Muscle of leg (tissue), 11 donors: ENCODE measurements around the gene ANKRD17. TPM values are rescaled to one million over a fixed set of nuclear protein-coding genes. Genes with fewer than 3 reads are reported as not detected.
"Not testable (repeated sequence)": the region's sequence is repeated elsewhere in the genome, so short reads cannot be mapped to it uniquely, and the experiment has no call there.

ENCODE experiments used
- DNase-seq: peaks from one replicate; pipeline ENCODE4 v3.0.0; 2013
- H3K27ac ChIP-seq: one replicate; pipeline ENCODE4 v1.5.1; 2013; ENCODE audit warnings: mild to moderate bottlenecking, low read length, control low read depth
- H3K27me3 ChIP-seq: one replicate; pipeline ENCODE4 v1.6.1; 2013; ENCODE audit warnings: low read length; ENCODE audit not compliant: control insufficient read depth, insufficient read depth
- H3K36me3 ChIP-seq: one replicate; pipeline ENCODE4 v1.6.1; 2013; ENCODE audit warnings: low read length; ENCODE audit not compliant: control insufficient read depth, insufficient read depth
- H3K4me1 ChIP-seq: one replicate; pipeline ENCODE4 v1.6.1; 2013; ENCODE audit warnings: low read length; ENCODE audit not compliant: control insufficient read depth, insufficient read depth
- H3K4me3 ChIP-seq: one replicate; pipeline ENCODE4 v1.5.1; 2013; ENCODE audit warnings: low read length, control low read depth
- H3K9me3 ChIP-seq: replicated peaks from 2 replicates; pipeline ENCODE4 v1.6.1; 2013; ENCODE audit warnings: low read depth, low read length; ENCODE audit not compliant: control insufficient read depth
- WGBS: methylation state at CpG from one replicate; pipeline ENCODE4 v1.1.5; 2013; ENCODE audit warnings: missing lambda C conversion rate; ENCODE audit not compliant: insufficient coverage; 5-methylcytosine and 5-hydroxymethylcytosine counted together
- polyA plus RNA-seq, 8 donors: library from polyadenylated mRNA; unstranded; fragments of 120-200 nt; gene quantifications; one replicate each; pipeline versions ENCODE4 v1.2.1 to v1.2.3, GENCODE V29; 2013; ENCODE audit warnings: inconsistent platforms in 1 of 8, low replicate concordance in 1 of 8; ENCODE audit not compliant: insufficient read length in 8 of 8, insufficient read depth in 1 of 8
- total RNA-seq: library from RNA; stranded (reverse); fragments of 120-200 nt; gene quantifications from one replicate; pipeline ENCODE4 v1.2.4, GENCODE V29; 2013

Gene ANKRD17
- total and polyA plus RNA-seq, 9 donors, result 38.9 to 49.6 (median 44.0) TPM

- Histone ChIP-seq H3K27me3 (no peaks in the 10 kb centered on the region), H3K4me1 (peaks cover 2% of the 10 kb centered on the region), H3K9me3 (peaks cover 5% of the 10 kb centered on the region), H3K4me3 (no peak overlapping the region), H3K27ac (no peak overlapping the region), H3K36me3 (no peaks in the 10 kb centered on the region)
- no peak for DNase-seq
These were observed 14.2 kb upstream of the ANKRD17 start for GRCh38 chr4:73272816-73273215.

GRCh38 chr4:73267050-73267449 lies 8.5 kb upstream of the ANKRD17 start:
- no CpG with 5 or more reads among the region's 2 CpGs for WGBS
- H3K9me3 ChIP-seq, result no peaks in the 10 kb centered on the region

DNA sequence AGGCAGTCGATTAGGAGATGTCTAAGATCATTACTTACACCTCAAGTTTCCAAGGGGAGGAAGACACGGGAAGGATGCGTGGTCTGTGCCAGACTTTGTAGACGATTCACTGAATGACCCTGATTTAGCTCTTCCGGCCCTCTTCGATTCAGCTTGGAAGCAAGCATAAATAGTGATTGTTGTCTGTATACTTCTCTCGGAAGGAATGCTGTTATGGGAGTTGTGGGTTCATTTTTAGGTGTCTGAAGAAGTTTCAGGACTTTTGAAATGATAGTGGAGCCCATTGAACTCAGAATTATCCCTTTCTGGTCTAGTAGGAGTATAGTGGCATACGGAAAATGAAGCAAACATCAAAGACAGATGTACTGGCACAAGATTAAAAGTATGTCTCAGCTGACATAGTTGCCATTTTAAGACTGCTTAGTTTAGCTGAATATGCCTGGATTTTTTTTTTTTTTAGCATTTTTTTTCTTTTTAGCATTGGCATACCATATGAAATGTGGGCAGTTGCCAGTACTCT lies 1.0 kb upstream of the ANKRD17 start:
- peak overlapping the region; percentile 98 for H3K27ac ChIP-seq
- no peaks in the 10 kb centered on the region for H3K9me3 ChIP-seq
- peak overlapping the region; percentile 62 for H3K4me3 ChIP-seq
- H3K4me1 ChIP-seq, result peaks cover 3% of the 10 kb centered on the region
- DNase-seq, result peak; percentile 78
- 0% methylated on average over 5 of the region's 8 CpGs for WGBS
- H3K27me3 ChIP-seq, result no peaks in the 10 kb centered on the region
- peaks cover 3% of the 10 kb centered on the region for H3K36me3 ChIP-seq

More at GRCh38 chr4:73267050-73267449, 8.5 kb upstream of the ANKRD17 start:
- Histone ChIP-seq H3K36me3 (peaks cover 3% of the 10 kb centered on the region), H3K27ac (no peak overlapping the region), H3K27me3 (no peaks in the 10 kb centered on the region), H3K4me3 (no peak overlapping the region), H3K4me1 (no peaks in the 10 kb centered on the region)
- no peak for DNase-seq

- Histone ChIP-seq H3K4me3 (peak overlapping the region; percentile 62), H3K27ac (peak overlapping the region; percentile 98), H3K4me1 (peaks cover 3% of the 10 kb centered on the region), H3K36me3 (peaks cover 6% of the 10 kb centered on the region), H3K9me3 (no peaks in the 10 kb centered on the region), H3K27me3 (no peaks in the 10 kb centered on the region)
- WGBS, result 0% methylated on average over 14 of the region's 30 CpGs
- DNase-seq, result no peak
These were observed 237 bp downstream of the ANKRD17 start for GRCh38 chr4:73258436-73258685.

DNA sequence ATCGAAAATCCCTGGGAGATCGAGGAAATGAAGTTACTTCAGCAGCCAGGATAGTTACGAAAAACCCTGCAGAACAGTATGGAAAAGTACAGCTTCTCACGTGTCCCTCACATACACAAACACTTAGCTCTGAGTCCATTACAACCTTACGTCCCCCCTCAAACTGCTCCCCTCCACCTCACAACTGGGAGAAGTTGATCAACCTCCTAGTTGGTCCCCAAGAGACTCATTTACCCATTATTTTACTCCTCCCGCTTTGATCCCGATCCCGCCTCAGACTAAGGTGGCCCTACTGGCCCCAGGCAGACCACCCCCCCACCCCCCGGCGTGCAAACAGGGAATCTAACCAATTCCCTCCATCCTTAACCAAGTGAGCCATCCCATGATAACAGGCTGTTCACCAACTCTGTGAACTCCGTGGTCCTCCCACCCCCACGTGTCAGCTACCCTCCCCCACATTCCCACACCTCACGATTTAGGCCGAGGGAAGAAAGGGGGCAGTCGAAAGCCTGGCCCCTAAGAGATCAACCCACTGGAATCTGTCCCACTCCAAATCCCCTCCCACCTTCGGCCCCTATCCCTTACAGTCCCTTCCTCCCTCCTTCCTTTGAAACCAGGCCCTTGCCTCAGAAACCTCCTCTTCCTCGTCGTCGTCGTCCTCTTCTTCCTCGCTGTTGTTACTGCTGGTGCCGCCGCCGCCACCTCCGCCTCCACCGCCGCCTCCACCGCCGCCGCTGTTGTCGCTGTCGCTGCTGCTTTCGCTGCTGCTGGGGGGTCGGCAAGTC lies 755 bp downstream of the ANKRD17 start:
- H3K4me1 ChIP-seq, result peaks cover 3% of the 10 kb centered on the region

GRCh38 chr4:73257234-73257633 lies 1.4 kb downstream of the ANKRD17 start:
- Histone ChIP-seq H3K4me1 (peaks cover 3% of the 10 kb centered on the region), H3K36me3 (peaks cover 2% of the 10 kb centered on the region), H3K27ac (peak overlapping the region; percentile 98), H3K27me3 (no peaks in the 10 kb centered on the region), H3K9me3 (no peaks in the 10 kb centered on the region), H3K4me3 (peak overlapping the region; percentile 62)
- no CpG with 5 or more reads among the region's 6 CpGs for WGBS
- DNase-seq, result peak; percentile 92

More for the DNA sequence above, 755 bp downstream of the ANKRD17 start:
- Histone ChIP-seq H3K27me3 (no peaks in the 10 kb centered on the region), H3K4me3 (peak overlapping the region; percentile 62), H3K9me3 (no peaks in the 10 kb centered on the region), H3K36me3 (peaks cover 2% of the 10 kb centered on the region), H3K27ac (peak overlapping the region; percentile 98)
- peak; percentile 86 for DNase-seq
- 0% methylated on average over 29 of the region's 34 CpGs for WGBS

GRCh38 chr4:73255847-73256246 lies 2.8 kb downstream of the ANKRD17 start:
- WGBS, result no CpG with 5 or more reads among the region's 8 CpGs
- not testable (repeated sequence) for H3K9me3 ChIP-seq, H3K4me3 ChIP-seq, H3K27me3 ChIP-seq, DNase-seq, H3K36me3 ChIP-seq, H3K4me1 ChIP-seq, H3K27ac ChIP-seq

GRCh38 chr4:73252001-73252400 lies 6.6 kb downstream of the ANKRD17 start:
- H3K4me1 ChIP-seq, result no peaks in the 10 kb centered on the region
- DNase-seq, result no peak
- H3K27me3 ChIP-seq, result no peaks in the 10 kb centered on the region
- peaks cover 5% of the 10 kb centered on the region for H3K36me3 ChIP-seq
- H3K9me3 ChIP-seq, result no peaks in the 10 kb centered on the region
- H3K27ac ChIP-seq, result no peak overlapping the region
- no peak overlapping the region for H3K4me3 ChIP-seq

- no peaks in the 10 kb centered on the region for H3K4me1 ChIP-seq
- H3K9me3 ChIP-seq, result no peaks in the 10 kb centered on the region
- no peaks in the 10 kb centered on the region for H3K27me3 ChIP-seq
- no peak overlapping the region for H3K27ac ChIP-seq
- no CpG with 5 or more reads among the region's 2 CpGs for WGBS
- no peak overlapping the region for H3K4me3 ChIP-seq
- DNase-seq, result no peak
- peaks cover 5% of the 10 kb centered on the region for H3K36me3 ChIP-seq
These were observed 7.2 kb downstream of the ANKRD17 start for GRCh38 chr4:73251384-73251783.

DNA sequence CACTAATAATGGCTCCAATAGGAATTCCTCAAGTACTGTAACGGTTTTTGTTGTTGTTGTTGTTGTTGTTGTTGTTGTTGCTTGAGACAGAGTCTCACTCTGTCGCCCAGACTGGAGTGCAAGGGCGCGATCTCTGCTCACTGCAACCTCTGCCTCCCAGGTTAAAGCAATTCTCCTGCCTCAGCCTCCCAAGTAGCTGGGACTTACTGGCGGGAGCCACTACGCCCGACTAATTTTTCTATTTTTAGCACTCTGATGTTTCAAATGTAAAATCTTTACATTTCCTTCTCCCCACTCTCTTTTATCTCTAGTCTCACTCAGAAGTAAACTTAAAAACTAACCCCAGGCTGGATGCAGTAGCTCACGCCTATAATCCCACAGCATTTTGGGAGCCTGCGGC lies 8.0 kb downstream of the ANKRD17 start:
- Histone ChIP-seq H3K9me3 (no peaks in the 10 kb centered on the region), H3K4me3 (no peak overlapping the region), H3K27me3 (no peaks in the 10 kb centered on the region), H3K4me1 (no peaks in the 10 kb centered on the region), H3K27ac (no peak overlapping the region), H3K36me3 (peaks cover 5% of the 10 kb centered on the region)
- 100% methylated on average over 4 of the region's 9 CpGs for WGBS
- no peak for DNase-seq

- Histone ChIP-seq H3K4me1 (no peaks in the 10 kb centered on the region), H3K27ac (no peak overlapping the region), H3K36me3 (peaks cover 3% of the 10 kb centered on the region), H3K4me3 (no peak overlapping the region), H3K9me3 (no peaks in the 10 kb centered on the region), H3K27me3 (no peaks in the 10 kb centered on the region)
- DNase-seq, result no peak
These were observed 9.8 kb downstream of the ANKRD17 start for GRCh38 chr4:73248821-73249220.
